HG03342 (cell line): ENCODE data around the gene STARD10.

Source experiments
- ATAC-seq: cut with Tn5 transposase; IDR thresholded peaks from one replicate; pipeline ENCODE4 v1.9.1; 2021; ENCODE audit warnings: mild to moderate bottlenecking, moderate library complexity; ENCODE audit not compliant: unreplicated experiment

The STARD10 gene

GRCh38 chr11:72735495-72736027 lies 58.3 kb downstream of the STARD10 start:
- ATAC-seq, result no peak

GRCh38 chr11:72732329-72732728 lies 61.5 kb downstream of the STARD10 start:
- no peak for ATAC-seq

GRCh38 chr11:72730737-72731136 lies 63.1 kb downstream of the STARD10 start:
- ATAC-seq, result no peak

- ATAC-seq, result no peak
Measured at GRCh38 chr11:72730243-72730642, 63.6 kb downstream of the STARD10 start.

GRCh38 chr11:72727521-72727920 lies 66.3 kb downstream of the STARD10 start:
- no peak for ATAC-seq

GRCh38 chr11:72726266-72727220 lies 67.3 kb downstream of the STARD10 start:
- no peak for ATAC-seq

GRCh38 chr11:72725724-72726028 lies 68.2 kb downstream of the STARD10 start:
- no peak for ATAC-seq

GRCh38 chr11:72724851-72725723 lies 68.8 kb downstream of the STARD10 start:
- ATAC-seq, result no peak

- no peak for ATAC-seq
Measured at GRCh38 chr11:72724021-72724551, 69.8 kb downstream of the STARD10 start.

GRCh38 chr11:72723508-72723907 lies 70.3 kb downstream of the STARD10 start:
- ATAC-seq, result no peak

GRCh38 chr11:72722050-72722748 lies 71.6 kb downstream of the STARD10 start:
- ATAC-seq, result peak; percentile 83

GRCh38 chr11:72721689-72722049 lies 72.2 kb downstream of the STARD10 start:
- ATAC-seq, result no peak

- no peak for ATAC-seq
Measured at GRCh38 chr11:72721276-72721675, 72.6 kb downstream of the STARD10 start.

- ATAC-seq, result no peak
Measured at GRCh38 chr11:72720784-72721183, 73.1 kb downstream of the STARD10 start.

- no peak for ATAC-seq
Measured at GRCh38 chr11:72720047-72720446, 73.8 kb downstream of the STARD10 start.

GRCh38 chr11:72719551-72719950 lies 74.3 kb downstream of the STARD10 start:
- no peak for ATAC-seq

GRCh38 chr11:72719144-72719543 lies 74.7 kb downstream of the STARD10 start:
- no peak for ATAC-seq

GRCh38 chr11:72718101-72718501 lies 75.7 kb downstream of the STARD10 start:
- ATAC-seq, result no peak

GRCh38 chr11:72716788-72717435 lies 76.9 kb downstream of the STARD10 start:
- ATAC-seq, result no peak

- ATAC-seq, result no peak
Measured at GRCh38 chr11:72716290-72716689, 77.6 kb downstream of the STARD10 start.
